ENCODE measurements around the gene BCL7A.

GRCh38 chr12:122096591-122097149 is 75.0 kb downstream of the BCL7A start:
- TF ChIP-seq EZH2 (IDR thresholded peaks at IDR 0.05): no peak
- no peak for TF ChIP-seq FOXP2 (optimal IDR thresholded peaks at IDR 0.05; ENCODE audit: control extremely low read depth, extremely low read length, insufficient read depth)

Data from SK-N-MC (cell line).